Right kidney (tissue), 9 donors: Measurements from ENCODE around the gene CD300LF.

Source experiments
- DNase-seq: peaks from one replicate; pipeline ENCODE4 v3.0.0-alpha.2; 2016
- long read RNA-seq, 8 donors: transcript quantifications; one replicate each; lab custom pipeline, GENCODE V29; 2026

CD300LF gene
- long read RNA-seq, donor 1: 0 reads
- long read RNA-seq, donor 2: 0 reads
- long read RNA-seq, donor 3, partial matches to known transcripts: 148 of 148 reads
- long read RNA-seq, donor 3, other reads (novel, unspliced or antisense): 0 of 148 reads
- long read RNA-seq, donor 4: 0 reads
- long read RNA-seq, donor 5: 0 reads
- long read RNA-seq, donor 6, partial matches to known transcripts: 196 of 201 reads
- long read RNA-seq, donor 6, other reads (novel, unspliced or antisense): 5 of 201 reads
- long read RNA-seq, donor 7: 0 reads
- long read RNA-seq, donor 8: 0 reads

DNA sequence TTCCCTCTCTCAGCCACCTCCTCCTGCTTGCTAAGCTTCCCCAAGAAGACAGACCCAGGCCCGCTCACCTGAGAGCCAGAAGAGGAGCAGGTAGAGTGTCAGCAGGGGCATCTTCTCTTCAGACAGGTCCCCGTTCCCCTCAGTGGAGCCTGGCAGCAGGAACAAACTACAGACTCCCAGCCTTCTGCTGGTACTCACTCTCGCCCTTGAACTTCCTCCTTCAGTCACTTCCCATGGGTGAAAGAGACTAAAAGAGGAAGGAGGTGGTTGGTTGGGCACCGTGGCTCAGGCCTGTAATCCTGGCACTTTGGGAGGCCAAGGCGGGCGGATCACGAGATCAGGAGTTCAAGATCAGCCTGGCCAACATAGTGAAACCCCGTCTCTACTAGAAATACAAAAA is at the start of gene CD300LF:
TSS of gene CD300LF (minus strand) at position 168 of the 400 bp plus-strand sequence. CDS start at position 111, 57 bp downstream.
- no peak for DNase-seq

DNA sequence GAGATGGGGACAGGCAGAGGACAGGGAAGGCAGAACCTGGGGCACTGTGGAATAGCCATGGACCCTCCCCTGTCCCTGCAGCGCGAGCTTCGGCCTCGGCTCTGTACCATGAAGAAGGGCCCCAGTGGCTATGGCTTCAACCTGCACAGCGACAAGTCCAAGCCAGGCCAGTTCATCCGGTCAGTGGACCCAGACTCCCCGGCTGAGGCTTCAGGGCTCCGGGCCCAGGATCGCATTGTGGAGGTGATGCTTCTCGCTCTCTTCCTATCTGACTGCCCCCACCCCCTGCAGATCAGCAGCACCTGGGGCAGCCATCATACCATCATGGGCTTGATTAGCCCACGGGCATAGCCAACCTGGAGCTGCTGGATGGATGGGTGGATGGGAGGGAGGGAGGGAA is 49.2 kb upstream of the CD300LF start:
- no peak for DNase-seq

DNA sequence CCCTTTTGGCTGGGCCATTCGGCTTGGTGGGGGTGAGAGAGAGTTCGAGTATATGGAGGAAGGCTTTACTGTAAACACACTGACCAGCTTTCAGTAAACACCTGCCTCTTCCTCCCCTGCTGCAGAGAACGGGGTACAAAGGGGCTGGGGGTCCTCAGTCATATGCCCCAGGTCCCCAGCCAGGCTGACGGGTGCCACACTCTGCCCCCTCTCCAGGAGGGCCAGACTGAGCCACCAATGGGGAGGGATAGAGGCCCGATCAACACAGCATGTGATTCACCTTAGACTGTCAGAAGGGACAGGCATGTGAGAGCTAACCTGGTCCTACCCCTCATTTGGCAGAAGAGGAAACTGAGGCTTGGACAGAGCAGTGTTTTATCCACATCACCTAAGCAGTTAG is 48.7 kb upstream of the CD300LF start:
- no peak for DNase-seq

DNA sequence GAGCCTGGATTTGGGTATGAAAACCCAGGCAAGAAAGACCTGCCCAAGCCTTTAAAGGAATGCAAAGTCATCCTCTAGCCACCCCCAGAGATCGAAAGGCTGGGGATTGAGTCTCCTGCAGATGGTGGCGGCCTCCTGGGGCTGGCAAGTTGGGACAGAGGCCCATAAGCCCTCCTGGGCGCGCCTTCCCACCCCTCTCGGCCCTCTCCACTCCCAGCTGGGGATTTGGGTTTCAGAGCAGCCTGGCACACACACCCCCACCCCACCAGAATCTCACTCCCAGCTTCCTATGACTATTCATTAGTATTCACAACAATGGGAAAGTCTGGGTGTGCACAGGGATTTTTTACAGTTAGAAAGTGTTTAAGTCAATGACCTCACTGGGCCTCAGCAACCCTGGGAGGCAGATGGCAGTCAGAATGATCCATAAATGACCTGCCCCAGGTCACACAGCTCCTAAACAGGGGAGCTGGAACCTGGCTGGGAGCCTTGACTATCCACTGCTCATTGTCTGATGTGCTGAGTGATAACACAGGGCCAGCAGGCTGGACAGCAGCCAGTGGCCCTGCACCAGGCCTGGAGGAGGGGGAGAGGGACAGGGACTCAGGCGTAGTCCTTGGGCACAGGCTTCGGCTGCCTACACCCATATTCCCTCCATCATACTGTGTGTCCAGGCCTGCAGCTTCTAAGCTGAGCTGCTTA is 47.8 kb upstream of the CD300LF start:
- no peak for DNase-seq

DNA sequence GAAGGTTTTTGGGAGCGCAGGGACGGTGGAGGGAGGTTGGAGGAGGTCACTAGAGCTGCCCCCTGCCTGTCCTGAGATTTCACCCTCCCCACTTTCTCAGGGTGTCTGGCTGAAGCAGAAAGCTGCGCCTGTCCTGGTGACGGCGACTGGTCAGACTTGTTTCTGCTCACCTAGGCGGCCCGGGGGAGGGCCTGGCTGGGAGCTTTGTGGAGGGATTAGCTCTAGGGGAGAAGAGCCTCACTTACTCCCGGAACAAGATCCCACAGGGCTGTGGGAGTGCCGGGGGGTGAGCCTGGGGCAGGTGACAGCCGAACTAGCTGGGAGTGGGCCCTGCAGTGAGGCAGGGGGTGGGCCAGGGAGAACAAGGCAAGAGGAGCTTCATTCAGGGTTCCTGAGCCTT is 47.2 kb upstream of the CD300LF start:
- DNase-seq: no peak

DNA sequence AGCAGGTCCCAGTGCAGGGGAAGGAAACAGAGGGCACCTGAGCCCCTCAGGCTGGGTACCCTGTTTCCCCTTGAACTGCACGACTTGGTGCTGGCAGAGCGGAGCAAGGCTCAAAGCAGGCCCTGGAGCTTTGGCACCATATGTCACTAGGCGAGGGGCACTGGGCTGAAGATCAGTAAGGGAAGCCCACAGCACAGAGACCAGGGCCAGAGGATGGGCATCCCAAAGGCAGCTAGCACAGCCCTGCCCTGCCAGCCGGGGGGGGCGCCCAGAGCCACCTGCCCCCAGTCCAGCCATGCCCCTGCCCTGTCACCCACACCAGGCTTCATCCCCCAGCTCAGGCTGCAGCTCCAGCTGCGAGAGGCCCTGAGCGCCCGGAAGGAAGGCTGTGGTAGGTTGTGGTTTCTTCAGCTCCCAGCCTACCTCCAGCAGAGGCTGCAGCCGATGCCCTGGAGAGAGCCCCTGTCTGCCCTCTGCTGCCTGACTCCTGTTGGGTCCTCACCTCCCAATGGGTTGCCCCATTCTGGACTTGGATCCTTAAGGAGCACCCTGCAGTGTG is 46.6 kb upstream of the CD300LF start:
- no peak for DNase-seq

DNA sequence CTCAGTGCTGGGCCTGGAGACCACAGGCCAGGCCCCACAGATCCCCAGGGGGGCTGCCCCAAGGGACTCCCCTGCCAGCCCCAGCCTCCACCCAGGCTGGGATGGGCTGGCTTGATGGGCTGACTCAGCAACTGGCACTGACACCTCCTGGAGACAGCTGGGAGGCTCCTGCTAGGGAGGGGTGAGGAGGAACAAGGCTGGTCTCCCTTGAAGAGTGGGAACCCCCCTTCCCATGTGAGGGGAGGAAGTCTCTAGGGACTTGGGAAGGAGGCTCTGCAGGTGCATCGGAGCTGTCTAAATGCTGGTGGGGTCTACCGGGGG is 46.1 kb upstream of the CD300LF start:
- no peak for DNase-seq

DNA sequence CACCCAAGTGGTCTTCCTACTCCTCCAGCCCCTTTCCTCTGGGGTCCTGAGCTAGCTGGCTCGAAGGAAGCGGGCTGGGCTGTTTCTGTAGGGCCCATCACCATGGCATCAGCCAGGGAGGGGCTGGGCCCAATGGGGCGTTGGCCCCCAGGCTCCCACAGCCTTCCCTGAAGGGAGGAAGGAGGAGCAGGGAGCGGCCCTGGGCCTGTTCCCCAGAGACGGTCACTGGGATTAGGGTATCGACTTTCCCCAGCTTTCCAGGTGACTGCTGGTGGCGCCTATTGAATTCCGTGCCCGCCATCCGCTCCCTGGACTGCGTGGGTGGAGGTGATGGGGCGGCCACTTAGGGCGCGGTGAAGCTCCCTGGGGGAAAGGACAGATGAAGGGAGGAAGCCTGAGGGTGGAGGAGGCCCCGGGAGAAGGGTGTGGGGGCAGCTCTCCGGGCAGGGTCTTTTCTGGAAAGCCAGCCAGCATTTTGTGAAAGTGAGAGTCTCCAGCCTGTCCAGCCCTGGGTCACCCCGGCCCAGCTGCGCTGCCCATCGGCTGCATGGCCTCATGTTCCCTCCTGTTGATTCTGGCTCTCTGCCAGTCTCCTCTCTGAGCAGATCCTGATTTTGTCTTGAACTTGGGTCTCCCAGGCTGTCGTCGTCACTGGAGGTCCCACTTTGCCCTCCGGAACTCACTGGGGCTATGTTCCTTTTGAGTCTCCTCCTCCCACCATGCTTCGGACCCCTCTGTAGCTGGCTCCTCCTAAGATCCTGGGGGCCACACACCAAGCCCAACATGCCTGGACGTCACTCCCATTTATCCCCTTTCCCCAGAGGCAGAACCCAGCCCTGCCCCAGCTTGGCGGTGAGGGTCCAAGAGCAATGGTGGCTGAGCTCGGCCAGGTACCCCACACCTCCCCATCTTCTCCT is 45.5 kb upstream of the CD300LF start:
- peak; percentile 70 for DNase-seq

DNA sequence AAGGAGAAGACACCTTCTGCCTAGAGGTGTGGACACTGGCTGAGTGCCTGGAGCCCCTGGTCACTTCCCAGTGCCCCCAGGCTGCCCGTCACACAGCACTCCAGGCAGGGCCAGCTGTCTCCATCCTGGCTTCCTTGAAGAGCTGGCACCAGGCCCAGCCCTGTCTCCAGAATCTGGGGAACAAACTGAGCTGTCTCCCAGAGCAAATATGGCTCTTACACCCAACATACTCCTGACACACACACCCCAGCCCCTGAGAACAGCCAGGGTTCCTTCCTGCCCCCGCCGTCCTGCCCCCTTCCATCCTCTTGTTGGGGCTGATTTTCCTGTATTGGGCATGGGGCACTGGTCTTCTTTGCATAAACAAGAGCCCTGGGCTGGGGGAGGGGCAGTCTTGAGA is 44.8 kb upstream of the CD300LF start:
- no peak for DNase-seq

DNA sequence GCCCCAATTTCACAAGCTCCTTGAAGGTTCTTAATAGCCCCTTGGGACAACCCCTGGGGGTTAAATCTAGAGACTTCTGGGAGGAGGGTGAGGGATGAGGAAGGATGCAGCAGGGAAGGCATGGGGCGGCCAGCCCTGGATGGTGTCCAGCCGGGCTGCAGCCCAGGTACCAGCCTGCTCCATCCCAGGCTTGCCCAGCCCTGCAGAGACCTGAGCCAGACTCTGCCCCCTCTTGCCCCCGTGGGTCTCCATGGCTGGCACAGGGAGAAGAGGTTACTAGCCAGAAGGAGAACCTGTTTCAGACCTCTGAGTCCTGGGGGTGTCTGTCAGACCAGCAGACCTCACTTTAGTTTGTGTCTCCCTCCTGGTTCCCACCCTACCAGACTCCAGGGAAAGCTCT is 44.2 kb upstream of the CD300LF start:
- no peak for DNase-seq

DNA sequence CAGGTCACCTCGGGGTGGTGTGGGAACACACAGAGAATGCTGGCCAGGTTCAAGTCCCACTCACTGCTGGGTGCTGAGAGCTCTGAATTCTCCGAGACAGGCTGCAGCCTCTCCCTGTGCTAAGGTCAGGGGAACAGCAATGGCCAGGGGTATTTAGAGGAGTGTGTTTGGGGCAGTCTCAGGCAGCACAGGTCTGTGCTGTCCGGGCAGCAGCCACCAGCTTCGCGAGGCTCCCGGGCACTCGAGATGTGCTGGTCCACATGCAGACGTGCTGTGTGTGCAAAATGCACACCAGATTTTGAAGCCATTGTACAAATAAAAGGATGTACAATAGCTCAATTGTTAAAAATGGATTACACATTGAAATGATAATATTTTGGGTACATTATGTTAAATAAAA is 42.8 kb upstream of the CD300LF start:
- no peak for DNase-seq

DNA sequence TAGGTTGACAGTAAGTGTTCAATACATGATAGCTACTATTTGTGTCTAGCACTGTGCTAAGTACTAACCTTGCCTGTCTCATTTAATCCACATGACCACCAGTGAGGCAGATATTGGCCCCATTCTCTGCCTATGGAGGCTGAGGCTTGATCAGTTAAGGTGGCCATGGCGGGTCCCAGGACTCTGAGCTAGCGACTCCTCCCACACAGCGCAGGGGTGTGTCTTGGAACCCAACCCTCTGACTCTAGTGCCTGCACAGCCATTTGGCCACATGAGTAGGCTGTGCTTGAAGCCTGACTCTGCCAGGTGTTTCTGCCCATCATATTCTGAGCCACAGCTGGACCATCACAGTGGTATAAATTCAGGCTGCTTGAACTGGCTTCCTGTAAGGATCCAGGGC is 42.1 kb upstream of the CD300LF start:
- no peak for DNase-seq

DNA sequence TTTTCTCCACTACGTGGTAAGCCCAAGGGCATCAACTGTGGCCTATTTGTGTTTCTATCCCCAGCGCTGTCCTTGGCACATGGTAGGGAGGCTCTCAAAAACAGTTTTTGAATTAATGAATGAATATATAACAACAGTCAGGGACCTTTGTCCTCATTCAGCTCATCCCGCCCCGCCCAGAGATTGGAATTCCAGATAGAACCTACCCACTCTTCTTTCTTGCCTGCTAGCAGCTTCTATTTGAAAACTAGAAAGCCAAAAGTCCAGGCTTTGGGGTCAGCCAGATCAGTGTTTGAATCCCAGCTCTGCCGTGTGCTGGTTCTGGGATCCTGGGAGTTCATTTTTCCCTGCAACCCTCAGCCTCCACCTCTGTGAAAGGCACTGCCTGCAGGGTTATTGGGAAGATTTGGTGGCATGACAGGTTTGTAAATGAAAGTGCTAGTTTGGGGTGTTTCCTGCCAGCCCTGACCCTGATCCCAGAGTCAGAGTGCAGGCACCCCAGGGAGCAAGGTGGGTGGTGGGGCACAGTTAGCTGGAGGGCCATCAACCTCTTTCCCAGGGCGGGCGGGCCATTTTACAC is 40.2 kb upstream of the CD300LF start:
- no peak for DNase-seq

DNA sequence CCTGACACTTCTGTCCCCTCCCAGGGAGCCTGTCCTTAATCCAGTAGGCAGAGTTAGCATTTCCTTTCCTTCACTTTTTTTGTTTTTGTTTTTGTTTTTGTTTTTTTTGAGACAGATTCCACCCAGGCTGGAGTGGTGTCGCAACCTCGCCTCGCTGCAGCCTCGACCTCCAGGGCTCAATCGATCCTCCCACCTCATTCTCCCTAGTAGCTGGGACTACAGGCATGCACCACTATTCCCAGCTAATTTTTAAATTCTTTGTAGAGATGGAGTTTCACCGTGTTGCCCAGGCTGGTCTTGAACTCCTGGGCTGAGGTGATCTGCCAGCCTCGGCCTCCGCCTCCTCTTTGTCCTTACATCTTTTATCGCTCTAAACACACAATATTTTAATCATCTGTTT is 39.7 kb upstream of the CD300LF start:
- no peak for DNase-seq

DNA sequence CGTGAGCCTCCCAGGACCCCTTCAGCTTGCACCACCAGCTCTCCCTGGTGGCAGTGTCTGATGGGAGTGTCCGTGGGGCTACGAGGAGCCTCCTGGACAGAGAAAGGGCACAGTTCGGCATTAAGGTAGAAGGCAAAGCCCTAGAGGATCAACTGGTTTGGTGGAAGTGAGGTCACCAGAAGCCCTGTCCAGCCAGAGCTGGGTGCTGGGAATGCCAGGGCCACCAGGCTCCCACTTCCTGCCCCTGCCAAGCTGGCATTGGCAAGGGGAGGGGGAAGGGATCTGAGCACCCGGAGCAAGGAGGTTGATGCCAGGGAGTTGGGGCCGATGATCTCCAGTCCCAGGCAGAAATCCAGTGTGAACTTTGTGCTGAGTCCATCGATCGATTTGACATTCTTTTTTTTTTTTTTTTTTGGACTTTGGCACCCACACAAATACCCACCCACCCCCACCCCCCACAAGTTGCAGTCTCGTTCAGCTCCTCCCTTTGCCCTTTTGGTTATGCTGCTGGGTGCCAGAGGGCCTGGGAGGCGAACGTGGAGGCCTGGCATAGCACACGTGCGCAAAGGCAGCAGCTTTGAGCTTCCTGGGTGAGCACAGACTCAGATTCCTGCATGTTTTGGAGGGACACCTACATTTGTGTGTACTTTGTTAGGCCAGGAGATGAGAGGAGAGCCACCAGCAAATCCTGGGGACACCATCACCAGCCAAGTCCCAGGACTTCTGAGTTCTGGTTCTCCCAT is 37.8 kb upstream of the CD300LF start:
- no peak for DNase-seq

DNA sequence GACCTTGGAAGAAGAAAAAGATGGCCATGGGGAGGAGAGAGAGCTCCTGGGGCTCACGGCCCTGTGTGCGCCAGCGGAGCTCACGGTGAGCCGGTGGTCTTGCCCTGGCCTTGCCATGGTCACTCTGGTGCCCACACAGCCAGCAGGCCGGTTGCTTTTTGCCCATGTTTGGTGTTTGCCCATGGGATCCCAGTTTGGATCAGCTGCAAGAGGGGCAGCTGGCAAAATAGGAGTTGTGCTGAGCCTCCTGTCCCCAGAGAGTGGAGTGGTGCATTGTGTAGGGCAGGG is 37.3 kb upstream of the CD300LF start:
- no peak for DNase-seq

DNA sequence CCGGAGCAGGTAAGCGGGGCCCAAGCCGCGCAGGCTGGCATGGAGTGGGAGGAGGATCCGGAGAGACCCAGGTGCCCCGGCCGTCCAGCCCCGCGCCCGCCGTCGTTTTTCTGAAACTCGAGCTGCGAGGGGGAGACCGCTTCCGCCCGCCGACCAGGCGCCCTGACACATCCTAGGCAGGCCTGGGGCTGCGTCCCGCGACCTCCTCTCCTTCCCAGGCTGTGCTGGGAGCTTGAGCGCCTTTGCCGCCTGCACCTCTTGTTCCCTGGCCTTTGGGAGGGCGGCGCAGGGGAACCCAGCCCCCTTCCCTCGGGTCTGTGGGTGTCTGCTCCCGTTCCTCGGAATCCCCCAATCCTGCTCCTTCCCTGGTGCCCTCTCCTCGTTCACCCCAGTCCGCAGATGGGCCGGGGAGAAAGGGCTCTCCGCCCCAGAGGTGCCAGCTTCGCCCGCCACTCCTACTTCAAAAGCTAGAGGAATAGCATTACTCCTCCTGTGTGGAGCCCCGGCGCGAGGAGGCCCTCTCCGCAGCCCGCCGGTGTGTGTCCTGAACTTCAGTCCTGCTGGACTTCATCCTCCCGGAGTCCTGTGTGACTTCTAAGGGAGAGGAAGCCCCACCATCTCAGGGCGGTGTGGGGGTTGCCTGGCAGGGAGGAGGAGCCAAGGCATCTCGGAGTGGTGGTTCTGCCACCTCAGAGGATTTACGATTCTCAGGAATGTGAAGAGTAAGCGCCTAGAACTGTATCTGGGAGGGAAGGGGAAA is 36.7 kb upstream of the CD300LF start:
- DNase-seq: peak; percentile 74

DNA sequence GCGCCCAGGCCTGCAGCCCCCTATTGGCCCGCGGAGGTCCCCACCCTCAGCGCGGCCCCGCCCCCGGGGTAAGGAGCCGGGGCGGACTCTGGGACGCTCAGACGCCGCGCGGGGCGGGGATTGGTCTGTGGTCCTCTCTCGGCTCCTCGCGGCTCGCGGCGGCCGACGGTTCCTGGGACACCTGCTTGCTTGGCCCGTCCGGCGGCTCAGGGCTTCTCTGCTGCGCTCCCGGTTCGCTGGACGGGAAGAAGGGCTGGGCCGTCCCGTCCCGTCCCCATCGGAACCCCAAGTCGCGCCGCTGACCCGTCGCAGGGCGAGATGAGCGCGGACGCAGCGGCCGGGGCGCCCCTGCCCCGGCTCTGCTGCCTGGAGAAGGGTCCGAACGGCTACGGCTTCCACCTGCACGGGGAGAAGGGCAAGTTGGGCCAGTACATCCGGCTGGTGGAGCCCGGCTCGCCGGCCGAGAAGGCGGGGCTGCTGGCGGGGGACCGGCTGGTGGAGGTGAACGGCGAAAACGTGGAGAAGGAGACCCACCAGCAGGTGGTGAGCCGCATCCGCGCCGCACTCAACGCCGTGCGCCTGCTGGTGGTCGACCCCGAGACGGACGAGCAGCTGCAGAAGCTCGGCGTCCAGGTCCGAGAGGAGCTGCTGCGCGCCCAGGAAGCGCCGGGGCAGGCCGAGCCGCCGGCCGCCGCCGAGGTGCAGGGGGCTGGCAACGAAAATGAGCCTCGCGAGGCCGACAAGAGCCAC is 36.0 kb upstream of the CD300LF start, which contains the start of gene NHERF1:
TSS of gene NHERF1 (plus strand) at position 100 of the 750 bp plus-strand sequence. CDS start at position 319, 219 bp downstream.
- peak; percentile 87 for DNase-seq

DNA sequence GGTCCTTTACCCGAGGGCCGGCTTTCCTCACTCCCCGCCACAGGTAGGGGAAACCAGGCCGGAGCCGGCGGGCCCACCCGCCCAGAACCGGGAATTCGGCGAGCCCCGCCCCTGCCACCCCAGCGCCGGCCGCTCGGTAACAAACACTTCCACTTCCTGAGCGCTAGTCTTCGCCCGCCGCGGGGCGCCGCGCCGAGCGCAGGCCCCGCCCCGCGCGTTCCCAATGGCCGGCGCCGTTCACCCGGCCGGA is 35.5 kb upstream of the CD300LF start:
- DNase-seq: no peak

DNA sequence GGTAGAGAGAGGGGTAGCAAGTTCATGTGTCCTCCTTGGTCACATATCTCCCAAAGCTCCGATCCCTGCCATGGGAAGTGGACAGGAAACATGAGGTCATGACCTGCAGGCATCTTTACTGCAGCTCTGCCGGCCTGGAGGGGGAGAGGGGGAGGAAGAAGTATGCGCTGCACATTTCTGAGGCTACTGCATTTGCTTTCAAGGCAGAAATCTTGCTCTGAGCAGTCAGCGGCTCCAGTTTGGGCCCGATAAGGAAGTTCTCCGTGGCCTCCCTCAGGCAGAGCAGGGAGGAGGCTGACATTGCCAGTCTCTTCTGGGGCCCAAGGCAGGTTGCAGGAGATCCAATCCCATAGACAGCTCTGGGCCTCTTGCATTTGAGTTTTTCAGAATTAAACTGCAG is 34.2 kb upstream of the CD300LF start:
- no peak for DNase-seq

DNA sequence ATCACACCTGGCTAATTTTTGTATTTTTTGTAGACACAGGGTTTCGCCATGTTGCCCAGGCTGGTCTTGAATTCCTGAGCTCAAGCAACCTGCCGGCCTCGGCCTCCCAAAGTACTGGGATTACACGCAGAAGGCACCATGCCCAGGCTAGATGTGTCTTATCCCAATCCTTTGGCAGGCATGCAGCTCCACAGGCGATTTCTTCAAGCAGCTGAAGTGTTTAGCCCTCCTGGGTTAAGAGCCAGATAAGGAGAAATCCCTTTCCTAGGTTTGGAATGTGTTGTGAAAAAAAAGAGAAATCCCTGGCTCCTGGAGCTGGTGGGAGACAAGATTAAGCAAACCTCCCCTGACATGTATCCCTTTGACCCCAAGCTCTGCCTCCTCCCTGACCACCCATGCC is 33.7 kb upstream of the CD300LF start:
- DNase-seq: no peak
